Activated CD8-positive, alpha-beta memory T cell treated with anti-CD3 and anti-CD28 coated beads, Interleukin-2, amount 50 U/mL, for 1 hour (primary cell): ENCODE measurements around the gene SH3BGRL3.
"Not testable (repeated sequence)": the region's sequence is repeated elsewhere in the genome, so short reads cannot be mapped to it uniquely, and the experiment has no call there.

Experiments used
- DNase-seq: peaks from one replicate; pipeline ENCODE4 v3.0.0-alpha.2; 2020; ENCODE audit errors: extremely low read depth

Gene SH3BGRL3

GRCh38 chr1:26279456-26280332 lies at the start of gene SH3BGRL3:
TSS of gene SH3BGRL3 (plus strand) at chr1:26280086. CDS start at chr1:26280156, 70 bp downstream.
- peak; percentile 72 for DNase-seq

DNA sequence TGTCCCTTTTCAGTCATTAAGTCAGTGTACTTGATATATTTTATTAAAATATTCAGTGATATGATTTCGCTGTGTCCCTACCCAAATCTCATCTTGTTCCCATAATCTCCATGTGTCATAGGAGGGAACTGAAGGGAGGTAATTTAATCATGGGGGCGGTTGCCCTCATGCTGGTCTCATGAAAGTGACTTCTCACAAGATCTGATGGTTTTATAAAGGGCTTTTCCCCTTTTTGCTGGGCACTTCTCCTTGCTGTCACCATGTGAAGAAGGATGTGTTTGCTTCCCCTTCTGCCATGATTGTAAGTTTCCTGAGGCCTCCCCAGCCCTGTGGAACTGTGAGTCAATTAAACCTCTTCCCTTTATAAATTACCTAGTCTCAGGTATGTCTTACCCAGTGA lies 49.2 kb upstream of the SH3BGRL3 start:
- DNase-seq = not testable (repeated sequence)

DNA sequence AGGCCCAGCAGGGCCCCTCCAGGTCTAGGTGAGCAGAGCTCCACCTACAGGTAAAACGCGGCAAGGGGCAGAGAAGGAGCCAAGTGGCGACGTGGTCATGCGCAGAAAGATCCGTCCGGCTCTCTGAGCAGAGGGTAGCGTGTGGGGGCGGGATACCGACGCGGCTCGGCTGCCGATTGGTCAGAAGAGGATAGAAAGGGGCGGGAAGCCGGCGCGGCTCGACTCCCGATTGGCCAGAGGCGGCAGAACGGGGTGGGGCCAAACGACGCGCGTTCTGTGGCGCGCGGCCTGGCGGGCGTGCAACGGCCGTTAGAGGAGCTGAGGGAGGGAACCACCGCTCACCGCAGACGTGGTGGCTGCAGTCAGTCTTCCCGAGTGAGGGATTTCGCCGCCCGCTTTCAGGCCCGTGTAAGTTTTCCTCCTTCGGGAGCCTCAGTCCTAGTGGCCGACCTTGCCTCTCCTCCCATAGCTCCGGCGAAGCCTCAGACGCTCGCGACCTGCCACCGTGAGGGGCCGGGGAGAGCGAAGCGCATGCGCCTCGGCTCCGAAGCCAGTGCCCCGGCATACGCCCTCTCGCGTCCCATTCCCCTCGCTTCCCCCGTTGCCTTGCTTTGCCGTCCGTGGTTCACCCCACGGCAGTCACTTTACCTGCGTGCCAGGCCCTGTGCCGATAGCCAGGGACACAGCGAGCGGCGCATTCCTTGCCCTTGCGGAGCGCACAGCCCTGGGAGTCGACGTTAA lies 45.8 kb upstream of the SH3BGRL3 start, which contains the start of gene CEP85:
CEP85 (plus strand) TSS at position 298 of the 741 bp plus-strand sequence. CDS start 5,584 bp downstream, outside the sequence.
- DNase-seq = peak; percentile 97

DNA sequence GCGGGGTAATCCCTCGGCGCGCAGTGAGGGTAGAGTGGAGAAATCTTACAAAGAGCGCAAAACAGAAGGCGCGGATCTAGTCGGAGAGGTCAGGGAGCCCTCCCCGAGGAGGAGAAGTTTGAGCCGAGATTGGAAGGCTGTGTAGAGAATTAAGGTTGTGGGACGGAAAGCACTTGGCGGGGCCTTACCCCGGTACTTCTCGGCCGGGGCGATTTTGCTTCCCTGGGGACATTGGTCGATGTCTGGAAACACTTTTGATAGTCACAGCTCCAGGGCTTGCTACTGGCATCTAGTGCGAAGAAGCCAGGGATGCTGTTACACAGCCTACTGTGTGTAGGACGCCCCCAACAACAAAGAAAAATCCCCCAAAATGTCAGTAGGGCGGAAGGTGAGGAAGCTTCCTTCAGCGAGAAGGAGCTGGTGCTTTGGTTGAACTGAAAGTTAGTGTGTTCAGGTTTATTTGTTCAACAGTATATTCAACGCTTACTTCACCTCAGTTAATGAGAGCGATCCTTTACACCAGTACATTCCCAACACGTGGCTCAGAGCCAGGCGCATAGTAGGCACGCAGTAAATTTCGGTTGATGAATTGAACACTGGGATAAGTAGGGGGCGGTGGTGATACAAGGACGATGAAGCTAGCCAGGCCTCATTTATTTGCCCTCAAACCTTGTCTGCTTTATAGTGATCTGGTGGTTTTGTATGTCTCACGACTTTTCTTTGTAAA lies 45.1 kb upstream of the SH3BGRL3 start:
- DNase-seq = no peak

GRCh38 chr1:26237230-26237966 lies 42.5 kb upstream of the SH3BGRL3 start:
- no peak for DNase-seq

GRCh38 chr1:26239936-26240335 lies 40.0 kb upstream of the SH3BGRL3 start:
- no peak for DNase-seq

- no peak for DNase-seq
Measured at GRCh38 chr1:26252718-26253117, 27.2 kb upstream of the SH3BGRL3 start.

GRCh38 chr1:26254404-26254803 lies 25.5 kb upstream of the SH3BGRL3 start:
- no peak for DNase-seq

- DNase-seq = no peak
Measured at GRCh38 chr1:26257222-26257621, 22.7 kb upstream of the SH3BGRL3 start.

DNA sequence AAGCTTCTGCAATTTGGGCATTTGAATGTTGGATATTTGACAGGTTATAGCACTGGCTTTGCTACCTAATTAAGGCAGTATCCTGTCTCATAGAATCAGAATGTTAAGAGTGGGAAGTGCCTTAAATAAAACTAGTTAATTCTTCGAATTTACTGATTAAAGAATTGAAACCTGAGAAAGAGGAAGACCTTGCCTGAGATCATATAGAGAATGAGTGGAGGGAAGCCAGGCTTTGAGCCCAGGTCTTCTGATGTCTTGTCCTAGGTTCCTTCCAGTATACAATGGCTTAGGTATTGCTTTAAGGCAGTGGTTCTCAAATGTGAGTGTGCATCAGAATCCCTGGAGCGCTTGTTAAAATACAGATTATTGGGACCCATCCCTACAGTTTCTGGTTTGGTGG lies 20.9 kb upstream of the SH3BGRL3 start:
- DNase-seq = no peak

GRCh38 chr1:26259578-26259977 lies 20.3 kb upstream of the SH3BGRL3 start:
- no peak for DNase-seq

GRCh38 chr1:26263212-26263611 lies 16.7 kb upstream of the SH3BGRL3 start:
- DNase-seq = no peak

DNA sequence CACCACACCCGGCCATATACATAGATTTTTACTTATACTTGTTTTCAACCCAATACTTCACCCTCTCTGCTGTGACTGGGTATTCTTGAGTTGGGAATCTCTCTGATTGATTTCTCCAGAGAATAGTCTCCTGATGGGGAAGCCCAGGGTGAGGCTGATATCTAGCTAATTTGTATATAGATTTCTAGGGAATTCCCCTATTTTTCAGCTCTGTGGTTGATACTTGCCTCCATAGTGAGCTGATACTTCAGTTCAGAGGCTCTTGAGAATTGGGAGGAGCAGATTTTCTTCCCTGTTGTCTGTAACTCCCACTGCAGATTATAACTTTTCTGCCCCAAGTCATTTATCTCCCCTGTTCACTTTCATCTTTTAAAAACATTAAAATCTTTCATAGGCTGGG lies 14.5 kb upstream of the SH3BGRL3 start:
- DNase-seq = no peak

GRCh38 chr1:26268290-26269197 lies 11.3 kb upstream of the SH3BGRL3 start:
- no peak for DNase-seq

- DNase-seq = no peak
Measured at GRCh38 chr1:26269198-26269550, 10.7 kb upstream of the SH3BGRL3 start.

DNA sequence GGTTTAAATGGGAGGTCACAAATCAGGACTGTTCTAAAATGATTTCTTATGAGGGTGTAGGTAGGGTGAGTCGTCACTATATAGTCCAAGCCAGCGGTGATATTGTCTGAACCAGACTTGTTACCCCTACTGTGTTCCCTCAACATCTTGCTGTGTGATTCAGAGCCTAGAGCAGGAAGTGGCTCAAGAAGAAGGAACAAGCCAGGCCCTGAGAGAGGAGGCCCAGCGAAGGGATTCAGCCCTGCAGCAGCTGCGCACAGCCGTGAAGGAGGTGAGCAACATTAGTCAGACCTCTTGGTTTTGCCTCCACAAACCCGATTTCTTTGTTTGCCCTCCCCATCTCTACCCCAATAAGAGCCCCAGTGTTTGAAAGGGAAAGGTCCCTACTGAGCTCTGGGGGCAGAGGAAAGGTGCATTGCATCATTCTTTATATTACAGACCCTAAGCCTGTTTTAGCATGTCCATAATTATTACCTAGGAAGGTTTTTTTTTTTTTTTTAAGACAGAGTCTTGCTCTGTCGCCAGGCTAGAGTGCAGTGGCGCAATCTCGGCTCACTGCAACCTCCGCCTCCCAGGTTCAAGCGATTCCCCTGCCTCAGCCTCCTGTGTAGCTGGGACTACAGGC lies 5.0 kb upstream of the SH3BGRL3 start:
- no peak for DNase-seq

GRCh38 chr1:26275580-26276431 lies 4.1 kb upstream of the SH3BGRL3 start:
- no peak for DNase-seq

GRCh38 chr1:26276432-26276838 lies 3.5 kb upstream of the SH3BGRL3 start:
- DNase-seq = no peak

DNA sequence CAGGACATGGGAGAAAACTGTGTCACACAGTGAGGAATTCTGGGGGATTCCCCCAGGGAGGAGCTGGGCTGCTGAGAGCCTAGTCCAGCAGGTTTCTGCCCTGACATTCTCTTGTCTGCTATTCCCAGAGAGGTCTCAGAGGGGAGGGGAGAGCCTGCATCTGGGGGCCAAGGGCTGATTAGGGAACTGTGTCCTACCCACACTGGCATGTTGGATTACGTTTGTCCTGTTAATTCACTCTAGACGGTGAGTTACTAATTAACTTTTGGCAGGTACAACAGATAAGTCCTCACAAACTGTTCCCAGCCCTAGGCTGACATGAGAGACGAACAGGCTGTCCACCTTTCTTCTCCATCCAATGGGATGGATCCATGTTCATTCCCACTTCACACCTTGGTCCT lies 2.6 kb upstream of the SH3BGRL3 start:
- DNase-seq = no peak
